HepG2 (cell line): ENCODE results near the gene HLA-DRB1. TPM values are rescaled to one million over a fixed set of nuclear protein-coding genes. Genes with fewer than 3 reads are reported as not detected.

Experiments used
- ARNT2 ChIP-seq: sonication (generic); formaldehyde crosslinking; IDR thresholded peaks from 2 replicates; pipeline ENCODE4 v1.8.0; 2022; ENCODE audit warnings: mild to moderate bottlenecking, low read depth, missing genetic modification reagents, moderate library complexity
- CCAR2 ChIP-seq: fragments of 200-400 bp; formaldehyde crosslinking; optimal IDR thresholded peaks from 2 replicates; pipeline ENCODE3; 2018; ENCODE audit warnings: low read depth, mild to moderate bottlenecking, low read length, moderate library complexity
- CTCF ChIP-seq: sonication (generic); formaldehyde crosslinking; IDR thresholded peaks from 2 replicates; pipeline ENCODE4 v1.5.0; 2020; ENCODE audit warnings: mild to moderate bottlenecking, missing genetic modification reagents, moderate library complexity
- HES4 ChIP-seq: sonication (generic); formaldehyde crosslinking; IDR thresholded peaks from 2 replicates; pipeline ENCODE4 v1.9.0; 2021; ENCODE audit warnings: mild to moderate bottlenecking, missing genetic modification reagents, borderline replicate concordance
- IRF9 ChIP-seq: sonication (generic); formaldehyde crosslinking; IDR thresholded peaks from 2 replicates; pipeline ENCODE4 v1.8.0; 2022; ENCODE audit warnings: missing genetic modification reagents, mild to moderate bottlenecking, borderline replicate concordance
- MEIS1 ChIP-seq: sonication (generic); formaldehyde crosslinking; IDR thresholded peaks from 2 replicates; pipeline ENCODE4 v1.9.0; 2021; ENCODE audit warnings: mild to moderate bottlenecking, missing genetic modification reagents, moderate library complexity, borderline replicate concordance
- NFKB2 ChIP-seq: sonication (generic); formaldehyde crosslinking; IDR thresholded peaks from 2 replicates; pipeline ENCODE4 v1.4.0; 2020; ENCODE audit warnings: missing genetic modification reagents, borderline replicate concordance
- NRL ChIP-seq: sonication (generic); formaldehyde crosslinking; IDR thresholded peaks from 2 replicates; pipeline ENCODE4 v1.5.0; 2020; ENCODE audit warnings: missing genetic modification reagents, mild to moderate bottlenecking, moderate library complexity, borderline replicate concordance
- PAF1 ChIP-seq: IDR thresholded peaks from 2 replicates; pipeline ENCODE4 v1.6.1; 2016; ENCODE audit warnings: missing genetic modification reagents, missing compliant biosample characterization
- POLR2AphosphoS5 ChIP-seq: IDR thresholded peaks from 2 replicates; pipeline ENCODE4 v1.6.1; 2012; ENCODE audit warnings: low read depth, low read length
- SMARCE1 ChIP-seq: fragments of 450-650 bp; IDR thresholded peaks from 2 replicates; pipeline ENCODE4 v1.6.1; 2017; ENCODE audit warnings: borderline replicate concordance
- SPEN ChIP-seq: sonication (generic); formaldehyde crosslinking; IDR thresholded peaks from 2 replicates; pipeline ENCODE4 v1.5.1; 2020; ENCODE audit warnings: low read depth, mild to moderate bottlenecking, missing genetic modification reagents
- STAT6 ChIP-seq: sonication (generic); formaldehyde crosslinking; IDR thresholded peaks from 2 replicates; pipeline ENCODE4 v1.4.0; 2020; ENCODE audit warnings: missing genetic modification reagents, mild to moderate bottlenecking, borderline replicate concordance
- ZC3H4 ChIP-seq: sonication (generic); formaldehyde crosslinking; IDR thresholded peaks from 2 replicates; pipeline ENCODE4 v1.4.0; 2020; ENCODE audit warnings: missing genetic modification reagents, borderline replicate concordance
- ZNF274 ChIP-seq: sonication (generic); formaldehyde crosslinking; IDR thresholded peaks from 2 replicates; pipeline ENCODE4 v1.5.1; 2020; ENCODE audit warnings: mild to moderate bottlenecking, missing genetic modification reagents
- ZNF564 ChIP-seq: sonication (generic); formaldehyde crosslinking; IDR thresholded peaks from 2 replicates; pipeline ENCODE4 v1.8.1; 2023; ENCODE audit warnings: mild to moderate bottlenecking, missing genetic modification reagents
- polyA plus RNA-seq, 8 experiments: library from polyadenylated mRNA; depleted of rRNA in 3 of 8; stranded (reverse) in 7 of 8; unstranded in 1 of 8; fragments of >200 nt; fragmentation: Illumina TruSeq in 4 of 8; extraction: Trizol in 4 of 8; gene quantifications; 2 replicates each; pipeline versions ENCODE4 v1.2.1 to v1.2.3, GENCODE V29; 2011 to 2016; ENCODE audit warnings: low read depth in 4 of 8, missing spikeins in 1 of 8, mixed read lengths in 1 of 8; ENCODE audit not compliant: insufficient read depth in 1 of 8
- total RNA-seq, 5 experiments: library from RNA; depleted of rRNA; stranded (reverse); fragments of >200 nt; fragmentation: Illumina TruSeq; extraction: Trizol; gene quantifications; 2 replicates each; pipeline ENCODE4 v1.2.3, GENCODE V29; 2016; ENCODE audit warnings: low read depth in 1 of 5

HLA-DRB1 gene
- total and polyA plus RNA-seq, 2 of the 13 experiments (the other 11 are each of a cell fraction or from before 2014, with no cell fraction given): 0.09 TPM; not detected in 1

- TF ChIP-seq IRF9 (CRISPR knock-in tag): no peak
- TF ChIP-seq ARNT2 (CRISPR knock-in tag): no peak
- TF ChIP-seq ZNF564 (CRISPR knock-in tag): no peak
- TF ChIP-seq SMARCE1: no peak
- no peak for TF ChIP-seq HES4
- no peak for TF ChIP-seq PAF1 (CRISPR knock-in tag)
- TF ChIP-seq CTCF (CRISPR knock-in tag): peak; percentile 58
- TF ChIP-seq SPEN (CRISPR knock-in tag): no peak
- no peak for TF ChIP-seq CCAR2
- TF ChIP-seq ZC3H4 (CRISPR knock-in tag): no peak
- no peak for TF ChIP-seq MEIS1 (CRISPR knock-in tag)
- TF ChIP-seq NFKB2 (CRISPR knock-in tag): no peak
- TF ChIP-seq POLR2AphosphoS5: no peak
- no peak for TF ChIP-seq STAT6 (CRISPR knock-in tag)
- no peak for TF ChIP-seq ZNF274 (CRISPR knock-in tag)
- no peak for TF ChIP-seq NRL (CRISPR knock-in tag)
Observed at GRCh38 chr6:32622545-32623401, 33.1 kb upstream of the HLA-DRB1 start (continued).
